ENCODE data around the gene APOL3. TPM values are rescaled to one million over a fixed set of nuclear protein-coding genes. Genes with fewer than 3 reads are reported as not detected.
"Not testable (repeated sequence)": the region's sequence is repeated elsewhere in the genome, so short reads cannot be mapped to it uniquely, and the experiment has no call there.

APOL3 gene
- total RNA-seq (2014; rRNA removed; shearing (Covaris generic)) = 11.1 and 14.1 TPM in 2 replicates

GRCh38 chr22:36160499-36160942, at the start of gene APOL3:
Gene APOL3 (minus strand): TSS chr22:36160755. CDS start chr22:36149055, 11,700 bp downstream.
- DNase-seq (ENCODE audit: low read depth) = peak; percentile 76

- no peak for DNase-seq (ENCODE audit: low read depth)
Measured at GRCh38 chr22:36210224-36210623, 49.7 kb upstream of the APOL3 start.

- not testable (repeated sequence) for DNase-seq (ENCODE audit: low read depth)
Measured at GRCh38 chr22:36209488-36209908, 48.9 kb upstream of the APOL3 start.

DNA sequence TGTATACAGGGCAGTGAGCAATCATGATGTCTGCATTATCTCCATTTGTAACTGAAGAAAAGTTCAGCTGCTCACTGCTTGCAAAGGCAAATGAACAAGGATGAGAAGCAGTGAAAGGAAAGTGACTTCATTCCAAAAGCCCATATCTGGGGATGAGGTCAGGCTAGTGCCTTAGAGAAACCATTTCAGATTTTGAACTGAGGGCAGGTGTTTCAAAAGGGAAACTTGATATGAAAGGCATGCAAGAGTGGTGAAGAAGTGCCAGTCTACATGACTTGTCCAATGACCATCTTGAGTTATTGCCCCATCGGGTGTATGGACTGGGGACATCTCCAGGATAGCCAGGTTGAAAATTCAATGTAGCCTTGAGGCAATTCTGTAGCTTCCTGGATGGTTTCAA, 48.4 kb upstream of the APOL3 start:
- no peak for DNase-seq (ENCODE audit: low read depth)

DNA sequence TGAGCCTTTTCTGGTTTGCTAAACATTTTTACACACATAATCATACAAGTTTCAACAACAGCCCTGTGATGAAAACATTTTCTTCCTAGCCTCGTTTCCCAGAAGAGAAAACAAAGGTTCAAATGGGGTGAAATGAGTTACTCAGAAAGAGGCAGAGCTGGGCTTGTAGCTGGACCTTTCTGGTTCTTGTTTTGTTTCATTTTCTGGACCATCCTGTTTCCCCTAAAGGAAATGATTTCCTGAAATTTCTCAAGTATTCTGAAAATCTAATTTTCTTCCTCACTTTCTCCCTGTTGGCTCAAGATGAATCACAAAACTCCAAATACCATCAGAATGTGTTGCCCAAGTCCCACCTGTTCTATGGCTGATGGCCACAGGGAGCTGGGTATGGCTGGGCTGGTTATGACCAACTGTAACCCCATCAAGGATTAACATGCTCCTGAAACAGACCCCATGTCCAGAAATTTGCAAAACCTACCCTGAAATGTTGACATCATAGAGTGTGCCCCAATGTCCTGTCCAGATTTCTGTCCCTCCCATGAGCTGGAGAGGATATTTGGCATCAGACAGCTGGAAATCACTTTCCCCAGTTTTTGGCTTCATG, 47.7 kb upstream of the APOL3 start:
- no peak for DNase-seq (ENCODE audit: low read depth)

GRCh38 chr22:36206255-36206654, 45.7 kb upstream of the APOL3 start:
- no peak for DNase-seq (ENCODE audit: low read depth)

- DNase-seq (ENCODE audit: low read depth) = not testable (repeated sequence)
Measured at GRCh38 chr22:36205573-36205972, 45.0 kb upstream of the APOL3 start.

- no peak for DNase-seq (ENCODE audit: low read depth)
Measured at GRCh38 chr22:36204632-36205015, 44.1 kb upstream of the APOL3 start.

- no peak for DNase-seq (ENCODE audit: low read depth)
Measured at GRCh38 chr22:36204001-36204631, 43.6 kb upstream of the APOL3 start.

GRCh38 chr22:36203441-36203840, 42.9 kb upstream of the APOL3 start:
- DNase-seq (ENCODE audit: low read depth) = not testable (repeated sequence)

DNA sequence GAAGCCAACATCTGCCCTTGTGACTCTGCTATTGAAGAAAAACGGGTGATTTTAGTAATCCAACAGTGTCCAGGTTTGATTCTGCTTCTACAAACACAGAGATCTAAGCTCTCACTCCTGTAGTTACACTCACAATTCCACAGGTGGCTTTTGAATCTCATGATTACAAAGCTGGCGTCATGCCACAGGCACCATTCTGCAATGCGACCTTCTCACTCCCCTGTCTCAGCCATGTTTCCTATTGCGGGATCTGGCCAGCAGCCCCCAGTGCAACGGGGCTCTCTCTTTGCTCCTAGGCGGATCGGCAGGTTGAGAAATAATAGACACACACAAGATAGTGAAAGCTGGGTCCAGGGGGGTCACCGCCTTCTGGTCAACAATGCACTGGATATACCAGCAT, 42.4 kb upstream of the APOL3 start:
- not testable (repeated sequence) for DNase-seq (ENCODE audit: low read depth)

DNA sequence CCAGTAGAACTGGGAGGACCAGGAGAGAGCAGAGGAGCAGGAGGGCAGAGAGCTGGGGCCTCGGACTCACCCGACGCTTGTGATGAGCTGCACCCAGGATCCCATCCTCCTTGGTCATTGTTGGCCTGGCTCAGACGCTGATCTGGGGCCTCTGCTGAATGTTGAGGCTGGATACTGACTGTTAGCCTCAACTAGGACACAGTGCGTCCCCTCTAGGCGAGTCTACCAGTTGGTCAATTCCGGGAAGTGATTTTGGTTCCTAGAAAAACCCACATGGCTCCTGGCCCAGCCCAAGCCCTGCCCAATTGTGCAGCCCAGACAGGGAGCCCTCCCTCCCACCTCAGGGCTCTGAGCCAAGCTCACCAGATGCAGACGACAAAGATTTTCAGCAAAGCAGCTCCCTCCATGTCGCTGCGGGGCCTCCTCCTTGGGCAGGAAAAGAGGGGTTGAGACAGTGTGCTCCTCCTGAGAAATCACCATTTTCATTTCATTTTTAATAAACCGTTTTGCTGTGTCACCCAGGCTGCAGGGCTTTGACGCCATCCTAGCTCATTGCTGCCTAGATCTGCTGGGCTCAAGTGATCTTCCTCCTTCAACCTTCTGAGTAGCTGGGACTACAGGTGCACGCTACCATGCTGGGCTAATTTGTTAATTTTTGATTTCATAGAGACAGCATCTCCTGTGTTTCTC, 41.2 kb upstream of the APOL3 start, which contains the start of gene APOL4:
APOL4 (minus strand) TSS at position 180 of the 690 bp plus-strand sequence; CDS start at position 105, 75 bp downstream.
- DNase-seq (ENCODE audit: low read depth) = peak; percentile 48

- not testable (repeated sequence) for DNase-seq (ENCODE audit: low read depth)
Measured at GRCh38 chr22:36201025-36201424, 40.5 kb upstream of the APOL3 start.

GRCh38 chr22:36199001-36199551, 38.5 kb upstream of the APOL3 start:
- DNase-seq (ENCODE audit: low read depth) = no peak

DNA sequence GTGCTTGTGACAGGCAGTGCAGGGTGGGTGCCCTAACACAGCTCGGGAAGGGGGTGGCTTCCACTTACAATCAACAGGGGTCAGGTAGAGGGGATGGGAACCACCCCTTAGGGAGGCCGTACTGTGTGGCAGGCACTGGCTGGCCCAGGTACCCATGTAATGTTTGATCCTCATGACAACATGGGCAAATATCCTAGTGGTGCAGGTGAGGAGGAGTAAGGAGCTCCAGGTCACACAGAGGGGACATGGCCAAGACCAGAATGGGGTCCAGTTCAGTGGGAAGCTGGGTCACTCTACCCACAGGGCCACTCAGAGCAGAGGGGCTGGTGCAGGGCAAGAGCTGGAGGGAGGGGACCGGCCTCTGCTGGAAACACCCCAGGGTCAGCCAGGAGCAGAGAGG, 38.0 kb upstream of the APOL3 start:
- no peak for DNase-seq (ENCODE audit: low read depth)

DNA sequence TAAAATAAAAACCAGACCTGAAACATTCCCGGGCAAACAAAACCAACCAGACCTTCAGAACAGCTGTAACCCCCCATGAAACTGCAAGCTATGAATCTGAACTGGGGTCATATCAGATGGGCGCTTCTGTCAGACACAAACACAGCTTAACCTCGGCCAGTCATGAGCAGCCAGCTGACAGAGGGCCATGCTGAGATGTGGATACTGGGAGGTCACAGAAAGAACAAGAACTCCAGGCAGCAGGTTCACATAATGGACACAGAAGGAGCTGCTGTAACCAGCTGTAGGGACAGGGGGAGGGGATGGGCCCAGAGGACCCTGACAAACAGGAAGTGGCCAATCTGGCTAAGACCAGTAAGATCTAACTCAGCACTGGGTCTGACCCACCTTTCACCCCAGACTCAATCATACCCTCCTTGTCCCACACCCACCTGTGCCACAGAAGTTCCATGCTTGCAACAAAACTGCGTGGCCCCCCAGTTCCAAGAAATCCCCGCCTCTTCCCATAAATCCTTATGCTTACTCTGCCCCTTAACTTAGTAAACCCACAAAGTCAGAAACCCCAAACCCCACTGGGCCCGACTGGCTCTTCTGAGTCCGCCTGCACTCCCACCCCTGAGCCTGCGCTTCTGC, 37.1 kb upstream of the APOL3 start:
- no peak for DNase-seq (ENCODE audit: low read depth)

GRCh38 chr22:36197065-36197440, 36.5 kb upstream of the APOL3 start:
- peak; percentile 40 for DNase-seq (ENCODE audit: low read depth)

DNA sequence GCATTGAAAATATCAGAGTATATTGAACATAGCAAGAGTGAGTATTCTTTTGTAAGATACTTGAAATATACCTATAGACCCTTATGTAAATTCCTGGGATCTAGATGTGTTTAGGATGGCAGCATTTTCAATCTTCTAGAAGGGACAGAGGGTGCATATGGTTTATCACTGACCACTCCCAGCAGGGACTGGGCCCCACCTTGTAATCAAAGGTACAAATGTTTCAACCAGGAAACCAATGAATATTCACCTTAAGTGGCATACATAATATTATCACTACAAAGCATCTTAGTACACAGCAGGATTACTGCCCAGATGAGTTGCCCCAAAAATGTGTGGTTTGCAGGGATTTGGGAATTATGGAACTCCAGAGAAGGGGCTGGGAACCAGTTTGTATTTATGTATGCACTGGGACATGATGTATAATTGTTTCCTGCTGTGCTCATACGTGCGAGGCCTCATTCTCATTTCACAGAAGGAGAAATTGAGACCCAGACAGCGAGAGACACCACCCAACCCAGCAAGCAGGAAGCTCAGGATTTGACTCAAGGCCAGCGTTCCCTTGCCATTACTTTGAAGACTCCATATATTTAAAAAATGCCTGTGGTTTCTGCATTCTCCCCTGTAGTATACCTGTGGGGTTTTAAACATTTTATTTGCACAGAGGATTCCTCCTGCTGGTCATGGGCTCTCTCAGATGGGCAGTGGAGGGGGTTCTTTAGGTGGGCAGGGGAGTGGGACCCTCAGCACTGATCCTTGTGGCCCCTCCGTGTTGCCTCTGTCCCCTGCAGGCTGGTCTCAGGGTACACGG, 35.9 kb upstream of the APOL3 start:
- DNase-seq (ENCODE audit: low read depth) = no peak

- peak; percentile 70 for DNase-seq (ENCODE audit: low read depth)
Measured at GRCh38 chr22:36194971-36195370, 34.4 kb upstream of the APOL3 start.

DNA sequence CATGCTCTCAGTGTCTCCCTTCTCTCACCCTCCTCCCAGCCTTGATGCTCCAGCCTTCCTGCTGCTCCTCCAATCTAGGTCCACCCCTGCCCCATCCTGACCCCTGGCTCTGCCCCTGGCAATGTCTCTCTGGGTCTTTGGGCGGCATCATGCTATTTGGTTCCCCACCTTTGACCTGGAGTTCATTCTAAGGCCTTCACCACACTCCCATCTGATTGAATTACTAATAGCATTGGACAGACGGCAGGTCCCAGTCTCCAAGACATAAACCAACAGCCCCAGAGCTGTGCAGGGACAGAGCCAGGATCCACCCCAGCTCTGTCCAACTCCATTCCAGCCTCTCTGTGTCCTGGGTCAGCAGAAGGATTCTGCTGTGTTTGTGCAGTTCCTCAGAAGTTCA, 33.8 kb upstream of the APOL3 start:
- DNase-seq (ENCODE audit: low read depth) = no peak

GRCh38 chr22:36193577-36193976, 33.0 kb upstream of the APOL3 start:
- no peak for DNase-seq (ENCODE audit: low read depth)
